Kidney epithelial cell (primary cell): ENCODE results near the gene OMA1. TPM values are rescaled to one million over a fixed set of nuclear protein-coding genes. Genes with fewer than 3 reads are reported as not detected.

Source experiments
- DNase-seq: peaks from one replicate; pipeline ENCODE4 v3.0.0-alpha.2; 2010; ENCODE audit warnings: low read depth
- H3K27me3 ChIP-seq: 2 replicates; pipeline ENCODE4 v1.6.0; 2011; ENCODE audit warnings: low read length; ENCODE audit not compliant: control insufficient read depth, insufficient read depth
- H3K36me3 ChIP-seq: 2 replicates; pipeline ENCODE4 v1.5.1; 2011; ENCODE audit warnings: low read length; ENCODE audit not compliant: control insufficient read depth, insufficient read depth
- H3K4me3 ChIP-seq: 2 replicates; pipeline ENCODE4 v1.5.1; 2011; ENCODE audit warnings: low read depth, mild to moderate bottlenecking, control low read depth, low read length
- CTCF ChIP-seq: IDR thresholded peaks from 2 replicates; pipeline ENCODE4 v1.5.1; 2011; ENCODE audit warnings: mild to moderate bottlenecking, moderate library complexity, low read length, control low read depth, inconsistent platforms; ENCODE audit not compliant: insufficient read depth, poor library complexity, severe bottlenecking
- total RNA-seq: library from RNA; depleted of rRNA; stranded (reverse); fragments of >200 nt; gene quantifications from 2 replicates; pipeline ENCODE4 v1.2.3, GENCODE V29; 2015

Gene OMA1
- total RNA-seq, 1 donor from 2014 or later = 10.2 TPM

- Histone ChIP-seq H3K4me3 (peak overlapping the region; percentile 54), H3K36me3 (no peaks in the 10 kb centered on the region), H3K27me3 (peaks cover 3% of the 10 kb centered on the region)
- DNase-seq = no peak
- no peak for TF ChIP-seq CTCF
Measured at GRCh38 chr1:58576325-58576726, 29.8 kb upstream of the OMA1 start.

GRCh38 chr1:58575551-58576324 lies 29.2 kb upstream of the OMA1 start:
- Histone ChIP-seq H3K27me3 (peaks cover 3% of the 10 kb centered on the region), H3K4me3 (peak overlapping the region; percentile 54), H3K36me3 (no peaks in the 10 kb centered on the region)
- TF ChIP-seq CTCF = no peak
- no peak for DNase-seq

- no peak for DNase-seq
Measured at GRCh38 chr1:58574816-58575215, 28.3 kb upstream of the OMA1 start.

GRCh38 chr1:58573705-58574591 lies 27.4 kb upstream of the OMA1 start:
- DNase-seq = no peak
- Histone ChIP-seq H3K4me3 (peak overlapping the region; percentile 2), H3K36me3 (no peaks in the 10 kb centered on the region), H3K27me3 (peaks cover 3% of the 10 kb centered on the region)
- TF ChIP-seq CTCF = no peak

More at GRCh38 chr1:58574816-58575215, 28.3 kb upstream of the OMA1 start:
- TF ChIP-seq CTCF = no peak
- Histone ChIP-seq H3K27me3 (peaks cover 3% of the 10 kb centered on the region), H3K4me3 (peak overlapping the region; percentile 54), H3K36me3 (no peaks in the 10 kb centered on the region)

GRCh38 chr1:58573138-58573537 lies 26.6 kb upstream of the OMA1 start:
- peaks cover 3% of the 10 kb centered on the region for H3K27me3 ChIP-seq
- no peaks in the 10 kb centered on the region for H3K36me3 ChIP-seq
- no peak for DNase-seq
- TF ChIP-seq CTCF = no peak
- no peak overlapping the region for H3K4me3 ChIP-seq
